ENCODE measurements around the gene TSACC.
"Not testable (repeated sequence)": the region's sequence is repeated elsewhere in the genome, so short reads cannot be mapped to it uniquely, and the experiment has no call there.

TSACC gene

DNA sequence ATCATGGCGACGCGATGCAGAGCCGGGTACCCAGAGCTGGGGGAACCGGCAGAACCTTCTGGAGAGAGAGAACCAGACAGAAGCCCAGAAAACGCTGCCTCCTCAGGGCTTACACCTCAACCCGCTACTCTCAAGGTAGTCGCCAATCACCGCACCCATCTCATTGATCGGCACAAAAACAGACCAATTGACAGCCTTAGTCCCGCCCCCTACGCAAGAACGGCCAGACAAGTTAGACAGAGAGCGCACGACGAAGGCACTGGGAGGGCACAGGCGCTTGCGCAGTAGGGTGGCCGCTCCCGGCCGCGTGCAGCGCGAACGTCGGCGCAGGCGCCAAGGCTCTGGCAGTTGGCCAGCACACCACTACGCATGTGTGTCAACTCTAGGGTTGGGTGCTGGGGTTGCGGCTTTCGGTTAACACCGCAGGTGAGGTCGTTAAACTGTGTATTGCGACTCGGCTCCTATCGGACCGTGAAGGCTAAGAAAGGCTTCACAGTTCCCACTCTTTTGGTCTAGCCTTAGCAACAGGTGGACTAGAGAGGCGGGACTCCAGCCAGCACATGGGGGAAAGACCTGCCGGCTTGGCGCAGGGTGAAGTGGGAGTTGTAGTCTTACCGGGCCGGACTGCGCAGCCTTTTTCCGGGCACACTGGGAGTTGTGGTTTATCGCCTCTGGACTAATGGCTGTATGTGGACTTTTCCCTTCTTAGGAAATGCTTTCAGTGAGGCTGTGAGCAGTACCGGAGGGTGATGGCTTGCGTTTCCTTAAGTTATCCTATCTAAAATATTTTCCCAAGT lies at the start of gene TSACC, which contains the start of gene CCT3:
TSACC (plus strand) TSS at position 347 of the 797 bp plus-strand sequence. CDS start 1,232 bp downstream, outside the sequence.
CCT3 (minus strand) TSS at position 113 of the 797 bp plus-strand sequence; CDS start at position 5, 108 bp downstream.
- peak; percentile 100 for DNase-seq

DNA sequence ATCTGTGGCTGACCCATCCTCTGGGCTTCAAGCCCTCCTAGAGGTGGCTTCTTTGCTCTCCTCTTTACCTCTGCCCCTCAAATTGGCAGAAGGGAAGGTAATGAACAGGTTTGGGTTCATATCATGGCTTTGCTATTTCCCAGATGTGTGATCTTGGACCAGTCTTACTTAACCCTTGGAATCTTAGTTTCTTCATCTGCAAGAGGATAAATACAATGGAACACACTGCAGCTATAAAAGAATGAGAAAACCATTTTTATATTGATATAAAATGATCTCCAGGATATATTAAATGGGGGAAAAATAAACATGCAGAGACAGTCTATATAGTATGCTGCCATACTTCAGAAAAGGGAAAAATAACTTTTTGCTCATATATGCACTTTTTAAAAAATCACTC lies 48.5 kb upstream of the TSACC start:
- no peak for DNase-seq

DNA sequence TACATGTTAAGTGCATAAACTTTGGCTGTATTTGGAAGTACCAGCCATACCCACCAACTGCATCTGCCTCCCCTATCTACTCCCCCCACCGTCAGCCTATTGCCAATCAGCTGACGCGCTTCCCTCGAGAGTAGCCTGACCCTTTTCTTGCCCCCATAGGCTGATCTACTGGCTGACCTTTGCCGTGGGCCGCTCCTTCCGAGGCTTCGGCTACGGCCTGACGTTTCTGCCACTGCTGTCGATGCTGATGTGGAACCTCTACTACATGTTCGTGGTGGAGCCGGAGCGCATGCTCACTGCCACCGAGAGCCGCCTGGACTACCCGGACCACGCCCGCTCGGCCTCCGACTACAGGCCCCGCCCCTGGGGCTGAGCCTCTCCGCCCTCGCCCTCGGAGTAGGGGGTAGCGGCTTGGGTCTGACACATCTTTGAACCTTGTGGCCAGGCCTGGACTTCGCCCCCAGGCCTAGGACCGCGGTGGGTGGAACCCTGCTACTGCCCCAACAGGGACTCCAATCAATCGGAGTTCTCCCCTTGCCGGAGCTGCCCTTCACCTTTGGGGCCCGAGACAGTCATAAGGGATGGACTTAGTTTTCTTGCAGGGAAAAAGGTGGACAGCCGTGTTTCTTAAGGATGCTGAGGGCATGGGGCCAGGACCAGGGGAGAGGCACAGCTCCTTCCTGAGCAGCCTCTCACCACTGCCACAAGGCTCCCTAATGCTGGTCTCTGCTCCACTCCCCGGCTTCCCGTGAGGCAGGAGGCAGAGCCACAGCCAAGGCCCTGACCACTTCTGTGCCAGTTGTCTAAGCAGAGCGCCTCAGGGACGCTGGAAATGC lies 46.9 kb upstream of the TSACC start:
- DNase-seq: no peak

DNA sequence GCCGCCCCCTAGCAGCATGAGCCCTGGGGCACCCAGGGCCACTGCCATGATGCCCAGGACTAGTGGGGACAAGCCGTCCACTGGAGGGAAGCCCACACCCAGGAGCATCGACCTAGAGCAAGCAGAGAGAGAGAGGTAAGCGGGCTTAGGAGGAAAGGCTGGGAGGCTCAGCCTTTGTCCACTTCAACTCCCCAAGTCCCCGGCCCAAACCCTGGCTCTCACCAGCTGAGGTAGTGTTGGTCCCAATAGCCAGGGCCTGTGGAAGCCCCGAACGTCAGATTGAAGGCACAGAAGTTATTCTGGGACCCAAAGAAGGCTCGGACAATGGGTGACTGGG lies 45.3 kb upstream of the TSACC start:
- no peak for DNase-seq

DNA sequence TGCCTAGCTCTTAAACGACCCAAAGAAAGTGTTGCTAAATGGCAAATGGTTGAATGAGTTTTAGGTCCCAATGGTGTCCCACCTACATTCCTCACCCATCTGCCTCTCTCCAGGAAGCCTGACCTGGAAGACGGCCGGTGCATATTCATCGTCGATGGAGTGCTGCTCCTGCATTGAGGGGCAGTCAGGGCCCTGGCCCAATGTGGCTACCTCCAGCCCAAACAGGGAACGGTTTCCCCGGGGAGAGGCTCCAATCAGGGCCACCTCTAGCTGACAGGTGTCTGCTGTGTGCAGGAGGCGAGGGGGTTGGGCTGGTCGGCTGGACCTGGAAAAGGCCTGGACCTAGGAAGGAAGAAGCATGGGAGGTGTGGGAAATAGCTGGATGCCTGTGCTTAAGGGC lies 44.4 kb upstream of the TSACC start:
- no peak for DNase-seq

DNA sequence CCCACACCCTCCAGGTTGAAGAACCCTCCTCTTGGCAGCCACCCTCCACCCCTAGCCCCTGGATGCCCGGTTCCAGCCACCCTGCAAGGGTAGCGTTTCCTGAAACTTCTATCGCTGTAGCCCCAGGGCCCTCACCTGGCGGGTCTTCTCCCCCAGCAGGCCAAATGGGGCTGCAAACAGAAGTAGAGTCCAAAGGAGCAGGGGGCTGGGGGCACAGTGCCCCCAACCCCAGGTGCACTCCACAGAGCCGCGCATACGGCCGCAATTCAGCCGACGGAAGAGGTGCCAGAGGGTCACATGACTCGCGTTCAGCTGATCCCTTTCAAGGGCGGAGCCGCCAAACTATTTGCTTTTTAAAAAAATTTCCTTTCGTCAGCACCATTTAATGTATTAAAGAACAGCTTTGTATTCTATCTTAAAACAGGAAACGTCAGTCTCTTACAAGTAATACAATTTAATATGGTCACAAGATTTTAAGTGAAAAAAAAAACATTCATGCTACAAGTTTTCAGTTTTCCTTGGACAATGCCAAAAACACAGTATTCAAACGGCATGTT lies 42.9 kb upstream of the TSACC start, which contains the start of gene GLMP:
GLMP (minus strand) TSS at position 289 of the 557 bp plus-strand sequence; CDS start at position 255, 34 bp downstream.
- DNase-seq: peak; percentile 77

DNA sequence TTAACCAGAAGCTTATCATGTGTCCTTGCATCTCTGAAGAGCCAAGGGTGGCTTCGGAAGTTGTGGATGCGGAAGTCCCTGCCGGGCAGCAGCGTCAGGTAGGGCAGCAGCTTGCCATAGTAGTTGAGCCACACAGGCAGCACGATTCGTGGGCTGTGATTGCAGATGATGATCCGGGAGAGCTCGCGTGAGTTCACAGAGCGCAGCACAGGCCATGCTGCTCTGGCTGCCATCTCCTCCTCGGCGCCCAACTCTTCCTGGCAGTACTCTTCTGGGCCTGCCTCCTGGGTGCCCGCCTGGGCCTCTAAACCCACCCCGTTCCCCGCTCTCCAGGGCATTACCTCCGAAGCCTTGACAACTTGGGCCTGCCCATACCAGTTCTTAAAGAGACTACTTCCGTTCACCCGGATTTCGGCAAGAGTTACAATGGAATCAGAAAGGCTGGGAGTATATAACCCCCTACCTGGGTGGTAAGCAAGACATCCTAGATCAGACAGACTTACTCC lies 39.4 kb upstream of the TSACC start, which contains the start of gene VHLL:
VHLL (minus strand) TSS at position 456 of the 506 bp plus-strand sequence; CDS start at position 338, 118 bp downstream.
- DNase-seq: no peak

DNA sequence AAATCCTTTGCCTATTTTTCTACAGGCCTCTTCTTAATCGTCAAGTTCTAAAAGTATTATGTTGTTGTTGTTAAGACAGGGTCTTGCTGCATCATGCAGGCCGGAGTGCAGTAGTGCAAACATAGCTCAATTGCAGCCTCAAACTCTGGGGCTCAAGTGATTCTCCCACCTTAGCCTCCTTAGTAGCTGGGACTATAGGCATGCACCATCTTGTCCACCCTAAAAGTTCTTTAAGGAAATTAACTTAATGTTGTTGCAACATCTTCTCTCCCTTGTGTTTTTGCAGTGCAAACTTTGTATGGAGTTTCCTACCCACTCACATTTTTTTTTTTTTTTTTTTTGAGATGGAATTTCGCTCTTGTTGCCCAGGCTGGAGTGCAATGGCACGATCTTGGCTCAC lies 35.1 kb upstream of the TSACC start:
- DNase-seq: no peak

DNA sequence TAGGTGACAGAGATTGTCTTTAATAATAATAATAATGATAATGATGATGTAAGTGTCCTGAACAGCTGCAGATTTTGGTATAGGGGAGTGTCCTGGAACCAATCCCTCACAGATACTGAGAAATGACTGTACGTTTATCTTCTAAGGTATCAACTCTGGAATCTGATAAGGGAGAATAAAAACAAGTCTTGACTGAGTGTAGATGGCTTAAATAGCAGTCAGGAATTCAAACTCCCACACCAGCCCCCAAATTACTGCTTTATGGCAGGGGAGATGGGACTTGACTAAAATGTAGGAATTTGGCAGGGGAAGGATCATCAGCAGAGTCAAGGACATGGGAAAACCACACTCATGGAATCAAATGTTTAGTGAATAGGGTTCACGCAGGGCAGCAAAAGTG lies 33.1 kb upstream of the TSACC start:
- DNase-seq: no peak

DNA sequence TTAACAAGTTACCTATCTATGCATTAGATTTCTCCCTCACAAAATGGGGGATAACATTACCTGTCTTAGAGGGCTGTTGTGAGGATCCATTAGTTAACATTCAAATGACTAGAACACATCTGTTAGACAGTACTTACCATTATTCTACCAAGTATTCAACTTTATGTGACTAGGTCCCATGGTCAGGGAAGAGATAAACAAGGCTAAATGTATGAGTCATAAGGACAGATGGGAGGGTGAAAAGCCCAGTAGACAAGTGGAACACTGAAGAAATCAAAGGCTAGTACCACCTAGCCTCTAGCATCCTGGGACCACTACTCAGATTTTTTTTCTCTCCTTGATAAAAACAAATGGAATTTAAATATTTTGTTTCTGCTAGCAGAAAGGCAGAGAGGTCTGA lies 30.2 kb upstream of the TSACC start:
- no peak for DNase-seq

DNA sequence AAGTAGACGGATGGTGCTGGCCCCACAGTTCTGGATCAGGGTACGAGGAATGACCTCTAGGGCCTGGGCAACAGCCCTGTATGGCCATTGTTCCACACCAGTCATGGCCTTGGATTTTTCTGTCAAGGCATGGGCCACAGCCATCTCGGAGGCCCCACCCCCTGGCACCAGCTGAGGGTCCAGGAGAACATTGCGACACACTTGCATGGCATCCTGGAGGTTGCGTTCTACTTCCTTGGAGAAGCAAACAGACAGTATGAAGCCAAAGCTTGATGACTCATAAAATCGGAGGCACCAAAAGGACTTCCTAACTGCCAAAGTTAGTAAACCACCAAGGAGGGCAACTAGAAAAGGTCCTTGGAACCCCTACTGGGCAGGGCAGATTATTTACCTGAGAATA lies 27.4 kb upstream of the TSACC start:
- DNase-seq: no peak

DNA sequence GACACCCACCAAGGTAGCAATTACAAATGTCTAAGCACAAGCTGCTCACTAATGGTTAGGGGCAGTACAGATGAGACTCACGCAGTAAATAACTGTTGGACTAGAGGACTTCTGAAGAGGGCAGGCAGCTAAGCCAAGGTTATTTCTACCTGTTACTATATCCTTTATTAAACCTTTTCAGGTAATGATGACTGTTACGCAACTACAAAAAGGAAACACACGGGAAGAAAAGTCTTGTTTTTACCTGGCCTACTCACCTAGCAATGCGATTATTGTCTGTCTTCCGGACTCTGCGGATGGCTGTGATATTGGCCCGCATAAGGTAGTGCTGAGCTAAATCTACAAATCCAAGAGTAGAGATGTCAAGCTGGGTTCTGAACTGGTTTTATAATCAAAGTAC lies 21.4 kb upstream of the TSACC start:
- no peak for DNase-seq

DNA sequence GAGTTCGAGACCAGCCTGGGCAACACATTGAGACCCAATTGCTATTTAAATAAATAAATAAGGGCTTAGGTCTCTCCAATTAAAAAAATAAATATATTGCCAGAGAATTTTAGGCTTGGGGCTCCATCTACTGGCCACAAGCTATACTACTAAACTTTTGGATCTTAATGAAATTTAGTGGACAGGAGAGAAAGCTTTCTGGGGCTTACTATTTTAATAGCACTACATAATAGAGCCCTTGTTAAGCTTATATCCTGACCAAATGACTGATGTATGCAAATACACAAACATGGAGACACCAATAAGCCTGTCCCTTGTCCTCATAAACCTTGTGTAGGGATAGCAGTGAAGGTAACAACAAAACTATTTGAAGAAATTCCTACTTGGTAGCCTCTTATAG lies 18.7 kb upstream of the TSACC start:
- DNase-seq: peak; percentile 23

DNA sequence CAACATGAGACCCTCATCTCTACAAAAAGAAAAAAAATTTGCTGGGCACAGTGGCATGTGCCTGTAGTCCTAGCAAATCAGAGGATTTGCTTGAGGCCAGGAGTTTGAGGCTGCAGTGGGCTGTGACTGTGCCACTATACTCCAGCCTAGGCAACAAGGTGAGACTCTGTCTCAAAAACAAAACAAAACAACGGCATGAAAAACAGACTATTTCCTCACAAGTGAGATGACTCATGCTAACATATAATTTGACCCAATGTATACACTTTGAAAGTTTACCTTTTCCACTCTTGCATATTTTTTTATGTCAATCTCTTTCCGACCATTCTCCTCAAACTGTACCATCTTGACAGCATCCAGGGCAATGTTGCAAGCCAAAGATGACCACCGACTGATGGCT lies 17.8 kb upstream of the TSACC start:
- DNase-seq: no peak

DNA sequence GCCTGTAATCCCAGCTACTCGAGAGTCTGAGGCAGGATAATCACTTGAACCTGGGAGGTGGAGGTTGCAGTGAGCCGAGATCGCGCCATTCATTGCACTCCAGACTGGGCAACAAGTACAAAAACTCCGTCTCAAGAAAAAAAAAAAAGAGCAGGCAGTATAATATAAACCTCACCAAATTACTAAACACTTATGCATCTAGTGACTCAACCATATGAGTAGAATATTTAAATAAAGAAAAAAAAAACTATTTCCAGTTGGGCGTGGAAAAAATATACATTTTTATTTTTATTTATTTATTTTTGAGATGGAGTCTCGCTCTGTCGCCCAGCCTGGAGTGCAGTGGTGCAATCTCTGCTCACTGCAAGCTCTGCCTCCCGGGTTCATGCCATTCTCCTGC lies 15.1 kb upstream of the TSACC start:
- not testable (repeated sequence) for DNase-seq

DNA sequence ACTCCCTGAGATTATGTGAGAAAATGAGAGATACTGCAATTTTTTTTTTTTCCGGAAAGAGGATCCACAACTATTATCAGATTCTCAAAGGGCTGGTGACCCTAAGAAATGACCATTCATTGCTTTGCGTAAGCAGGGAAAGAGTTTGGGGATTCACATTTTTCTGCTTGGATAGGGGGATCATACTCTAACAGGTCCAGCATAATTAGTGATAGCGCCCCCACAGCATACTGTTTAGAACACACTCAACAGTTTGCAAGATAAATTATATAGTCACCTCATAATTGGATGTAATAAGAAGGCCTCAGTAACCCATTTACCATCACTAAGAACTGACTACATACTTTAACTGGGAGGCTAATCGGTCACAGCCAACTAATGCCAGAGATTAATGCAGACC lies 2.1 kb upstream of the TSACC start:
- no peak for DNase-seq

DNA sequence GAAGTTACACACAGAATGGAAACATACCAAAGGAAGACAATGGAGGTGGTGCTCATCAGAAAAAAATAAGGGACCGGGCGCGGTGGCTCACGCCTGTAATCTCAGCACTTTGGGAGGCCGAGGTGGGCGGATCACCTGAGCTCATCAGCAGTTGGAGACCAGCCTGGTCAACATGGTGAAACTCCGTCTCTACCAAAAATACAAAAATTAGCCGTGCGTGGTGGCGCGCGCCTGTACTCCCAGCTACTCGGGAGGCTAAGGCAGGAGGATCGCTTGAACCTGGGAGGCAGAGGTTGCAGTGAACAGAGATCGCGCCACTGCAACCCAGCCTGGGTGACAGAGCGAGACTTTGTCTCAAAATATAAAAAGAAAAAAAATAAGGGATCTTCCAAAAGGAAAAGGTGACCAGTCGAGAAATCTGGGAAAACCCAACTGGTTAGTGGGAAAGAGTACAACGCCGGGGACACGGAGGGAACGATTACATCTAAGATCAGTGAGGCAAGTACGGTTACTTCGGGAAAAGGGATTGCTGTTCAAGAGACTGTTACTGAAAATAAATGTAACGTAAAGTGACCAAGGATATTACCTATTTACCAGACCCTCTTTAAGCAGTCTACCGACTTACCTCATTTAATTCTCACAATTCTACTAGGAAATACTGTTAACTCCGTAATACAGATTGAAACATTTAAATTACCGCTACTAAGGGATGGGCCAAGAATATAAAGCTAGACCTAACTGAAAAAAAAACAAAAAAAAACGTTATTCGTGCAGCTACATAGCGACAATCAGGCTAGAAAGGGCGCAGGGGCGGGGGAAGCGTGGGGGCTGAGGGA lies 1.1 kb upstream of the TSACC start:
- peak; percentile 28 for DNase-seq

DNA sequence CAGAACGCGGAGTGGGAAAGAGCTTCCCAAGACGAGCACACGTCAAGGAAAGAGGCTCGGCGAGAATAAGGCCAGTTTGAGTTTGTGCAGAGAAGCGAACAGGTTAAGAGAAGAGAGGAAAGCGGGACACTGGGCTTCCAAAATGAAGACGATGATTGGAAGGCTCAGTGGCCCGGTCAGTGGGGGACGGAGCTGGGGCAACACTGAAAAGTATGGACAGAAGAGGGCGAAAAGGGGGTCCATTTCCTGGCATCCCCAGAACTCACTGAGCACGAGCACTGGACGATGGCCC lies 492 bp upstream of the TSACC start:
- DNase-seq: no peak

DNA sequence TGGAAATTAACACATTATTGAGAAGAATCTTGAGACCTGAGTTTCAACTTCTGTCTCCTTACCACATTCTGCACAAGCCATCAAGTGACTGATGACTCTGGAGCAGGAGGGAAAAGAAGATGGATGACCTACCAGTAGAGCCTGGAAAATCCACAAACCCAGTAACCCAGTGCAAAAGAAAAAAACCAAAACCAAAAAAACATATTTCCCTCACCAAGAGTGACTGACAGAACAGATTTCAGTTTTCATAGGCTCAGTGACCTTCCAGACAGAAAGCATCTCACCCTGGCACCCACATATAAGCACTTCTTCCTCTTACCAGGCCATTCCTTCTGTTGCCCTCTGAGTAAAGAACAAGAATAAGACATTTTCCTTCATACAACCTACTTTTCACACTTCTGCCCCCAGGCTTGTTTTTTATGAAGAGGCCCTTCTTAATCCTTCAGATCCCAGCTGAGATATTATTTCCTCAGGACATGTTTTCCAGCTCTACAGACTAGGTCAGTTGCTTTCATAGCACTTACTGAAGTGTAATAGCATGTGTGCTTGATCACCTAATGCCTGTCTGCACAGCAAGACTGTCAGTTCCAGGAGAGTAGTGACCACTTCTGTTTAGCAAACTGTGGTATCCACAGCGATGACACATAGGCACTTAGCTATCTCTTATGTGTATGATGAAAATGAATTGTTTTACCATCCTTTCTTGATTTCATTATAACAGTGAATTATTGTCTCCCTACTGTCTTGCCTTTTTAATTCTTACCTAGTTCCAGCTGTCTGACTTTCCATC lies 4.0 kb downstream of the TSACC start:
- no peak for DNase-seq

DNA sequence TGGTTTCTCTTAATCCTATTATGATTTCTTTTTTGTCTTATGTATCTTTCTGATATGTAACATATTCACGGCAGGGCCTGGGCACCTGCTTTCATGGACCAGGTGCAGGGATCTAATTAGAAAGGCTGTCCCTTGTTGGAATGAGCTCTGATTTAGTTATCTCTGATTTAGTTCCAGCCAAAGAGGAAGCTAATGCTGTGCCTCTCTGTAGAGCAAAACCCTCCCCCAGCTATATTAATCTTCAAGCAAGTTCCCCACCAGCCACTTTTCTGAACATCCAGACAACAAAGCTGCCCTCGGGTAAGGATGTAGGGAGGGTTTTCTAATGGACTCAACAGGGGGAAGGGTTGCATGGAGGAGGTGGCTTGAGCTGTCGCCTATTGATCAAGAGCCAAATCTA lies 6.1 kb downstream of the TSACC start:
- DNase-seq: no peak

DNA sequence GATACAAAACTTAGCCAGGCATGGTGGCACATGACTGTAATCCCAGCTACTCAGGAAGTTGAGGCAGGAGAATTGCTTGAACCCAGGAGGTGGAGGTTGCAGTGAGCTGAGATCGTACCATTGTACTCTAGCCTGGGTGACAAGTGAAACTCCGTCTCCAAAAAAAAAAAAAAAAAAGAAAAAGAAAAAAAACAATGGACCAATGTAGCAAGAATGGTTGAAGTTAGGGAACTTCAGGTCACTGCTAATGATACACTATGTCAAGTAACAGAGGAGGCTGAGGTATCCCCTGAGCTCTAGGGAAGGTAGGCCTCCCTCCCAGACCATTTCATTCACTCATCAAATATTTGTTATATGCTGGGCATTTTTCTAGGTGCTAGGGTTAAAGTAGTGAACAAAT lies 7.7 kb downstream of the TSACC start:
- not testable (repeated sequence) for DNase-seq

DNA sequence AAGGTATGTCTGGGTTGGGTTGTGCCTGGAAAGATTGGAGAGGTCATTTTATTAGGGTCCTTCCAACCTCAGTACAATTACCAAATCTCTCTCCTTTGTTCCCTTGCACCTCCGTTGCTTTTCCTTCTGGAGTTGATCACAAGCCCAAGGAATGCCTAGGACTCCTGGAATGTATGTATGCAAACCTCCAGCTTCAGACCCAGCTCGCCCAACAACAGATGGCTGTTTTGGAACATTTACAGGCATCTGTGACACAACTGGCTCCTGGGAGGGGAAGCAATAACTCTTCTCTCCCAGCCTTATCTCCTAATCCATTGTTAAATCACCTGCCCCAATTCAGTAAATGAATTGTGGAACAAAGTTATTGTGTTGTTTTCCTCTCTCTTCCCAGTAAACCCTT lies 8.3 kb downstream of the TSACC start:
- peak; percentile 36 for DNase-seq

All from NCI-H2171 treated with DMSO at 0.1 percent for 48 hours (cell line).